OCI-LY3 (cell line): Measurements from ENCODE around the gene DPP6.

Experiments
- H2AFZ ChIP-seq: fragments of 200-600, 300-600 bp; shearing (Covaris generic); 2 replicates; pipeline ENCODE4 v1.6.0; 2014; ENCODE audit warnings: antibody characterized with exemption, low read depth, low read length
- H3K27ac ChIP-seq: fragments of 200-600, 300-600 bp; sonication (generic); 2 replicates; pipeline ENCODE4 v1.5.1; 2014; ENCODE audit warnings: mild to moderate bottlenecking, low read length, moderate library complexity, mixed read lengths
- H3K27me3 ChIP-seq: fragments of 200-600, 300-600 bp; sonication (generic); 2 replicates; pipeline ENCODE4 v1.6.1; 2014; ENCODE audit warnings: low read depth, low read length, mixed read lengths
- H3K36me3 ChIP-seq: fragments of 200-600, 300-600 bp; sonication (generic); replicated peaks from 2 replicates; pipeline ENCODE3; 2014; ENCODE audit warnings: low read depth, low read length, mixed read lengths
- H3K4me1 ChIP-seq: fragments of 300-600, 200-600 bp; sonication (generic); 2 replicates; pipeline ENCODE4 v1.6.1; 2014; ENCODE audit warnings: low read length, mixed read lengths
- H3K4me2 ChIP-seq: fragments of 200-600, 300-600 bp; sonication (generic); 2 replicates; pipeline ENCODE4 v1.6.1; 2014; ENCODE audit warnings: low read length, mixed read lengths
- H3K4me3 ChIP-seq: fragments of 300-600, 200-600 bp; sonication (generic); 2 replicates; pipeline ENCODE4 v1.5.1; 2014; ENCODE audit warnings: antibody characterized with exemption, mild to moderate bottlenecking, low read length, moderate library complexity
- H3K79me2 ChIP-seq: fragments of 300-600, 200-600 bp; shearing (Covaris generic); 2 replicates; pipeline ENCODE4 v1.6.1; 2014; ENCODE audit warnings: mild to moderate bottlenecking, low read length, mixed read lengths
- H3K9ac ChIP-seq: fragments of 300-600, 200-600 bp; shearing (Covaris generic); 2 replicates; pipeline ENCODE4 v1.6.0; 2014; ENCODE audit warnings: mild to moderate bottlenecking, low read length, moderate library complexity
- H3K9me3 ChIP-seq: fragments of 200-600, 300-600 bp; shearing (Covaris generic); 2 replicates; pipeline ENCODE4 v1.6.1; 2014; ENCODE audit warnings: low read length, mixed read lengths; ENCODE audit not compliant: insufficient read depth
- H4K20me1 ChIP-seq: fragments of 200-600, 300-600 bp; sonication (generic); 2 replicates; pipeline ENCODE4 v1.6.1; 2016; ENCODE audit warnings: low read length, mixed read lengths; ENCODE audit not compliant: insufficient read depth
- EZH2phosphoT487 ChIP-seq: fragments of 200-600 bp; shearing (Covaris generic); IDR thresholded peaks from 2 replicates; pipeline ENCODE4 v1.6.1; 2018; ENCODE audit warnings: antibody characterized with exemption, mixed run types, low read depth
- TF ChIP-seq, protein P1 (sequence below): fragments of 200-600, 300-600 bp; sonication (generic); IDR thresholded peaks from 2 replicates; pipeline ENCODE4 v1.5.1; 2014; ENCODE audit warnings: antibody characterized with exemption, low read length, low read depth

DPP6 gene

DNA sequence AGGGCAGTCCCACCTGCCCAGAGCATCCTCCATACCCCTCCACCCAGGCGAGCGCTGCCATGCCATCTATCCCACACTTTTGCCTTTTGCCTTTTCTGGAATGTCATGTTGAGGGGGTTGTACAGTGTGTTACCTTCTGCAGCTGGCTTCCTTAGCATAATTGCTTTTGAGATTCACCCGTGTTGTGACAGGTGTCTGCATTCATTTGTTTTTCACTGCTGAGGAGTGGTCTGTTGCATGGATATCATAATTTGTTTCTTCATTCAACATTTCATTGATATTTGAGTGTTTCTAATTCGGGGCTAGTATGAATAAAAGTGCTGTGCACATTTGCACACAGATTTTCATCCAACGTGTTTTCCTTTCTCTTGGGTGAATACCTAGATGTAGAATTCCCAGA lies 596.8 kb downstream of the DPP6 start:
- Histone ChIP-seq H2AFZ (no peak overlapping the region), H3K27me3 (no peaks in the 10 kb centered on the region)
- TF ChIP-seq, protein P1, sequence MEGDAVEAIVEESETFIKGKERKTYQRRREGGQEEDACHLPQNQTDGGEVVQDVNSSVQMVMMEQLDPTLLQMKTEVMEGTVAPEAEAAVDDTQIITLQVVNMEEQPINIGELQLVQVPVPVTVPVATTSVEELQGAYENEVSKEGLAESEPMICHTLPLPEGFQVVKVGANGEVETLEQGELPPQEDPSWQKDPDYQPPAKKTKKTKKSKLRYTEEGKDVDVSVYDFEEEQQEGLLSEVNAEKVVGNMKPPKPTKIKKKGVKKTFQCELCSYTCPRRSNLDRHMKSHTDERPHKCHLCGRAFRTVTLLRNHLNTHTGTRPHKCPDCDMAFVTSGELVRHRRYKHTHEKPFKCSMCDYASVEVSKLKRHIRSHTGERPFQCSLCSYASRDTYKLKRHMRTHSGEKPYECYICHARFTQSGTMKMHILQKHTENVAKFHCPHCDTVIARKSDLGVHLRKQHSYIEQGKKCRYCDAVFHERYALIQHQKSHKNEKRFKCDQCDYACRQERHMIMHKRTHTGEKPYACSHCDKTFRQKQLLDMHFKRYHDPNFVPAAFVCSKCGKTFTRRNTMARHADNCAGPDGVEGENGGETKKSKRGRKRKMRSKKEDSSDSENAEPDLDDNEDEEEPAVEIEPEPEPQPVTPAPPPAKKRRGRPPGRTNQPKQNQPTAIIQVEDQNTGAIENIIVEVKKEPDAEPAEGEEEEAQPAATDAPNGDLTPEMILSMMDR: no peak
- no peak for TF ChIP-seq EZH2phosphoT487

DNA sequence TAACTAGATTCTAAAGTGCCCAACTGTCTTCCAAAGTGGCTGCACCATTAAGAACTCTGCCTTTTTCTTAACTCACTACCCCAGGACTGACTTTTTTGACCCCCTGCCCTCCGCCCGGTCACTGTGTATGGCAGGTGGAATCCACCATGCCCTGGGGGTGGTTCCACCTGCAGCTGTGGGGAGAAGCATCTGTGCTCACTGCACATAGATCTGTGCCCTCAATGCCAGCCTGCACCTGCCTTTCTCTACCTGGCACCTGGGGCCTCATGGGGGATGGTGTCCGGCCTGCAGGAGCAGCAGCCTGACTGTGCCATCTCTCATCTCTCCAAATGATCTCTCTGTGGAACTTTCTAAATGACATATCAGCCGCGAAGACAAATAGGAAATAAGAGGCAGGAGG lies 597.2 kb downstream of the DPP6 start:
- Histone ChIP-seq H3K9ac (no peak overlapping the region), H2AFZ (no peak overlapping the region), H3K9me3 (no peaks in the 10 kb centered on the region), H4K20me1 (no peaks in the 10 kb centered on the region), H3K79me2 (no peaks in the 10 kb centered on the region), H3K27ac (no peak overlapping the region), H3K4me2 (no peak overlapping the region), H3K27me3 (no peaks in the 10 kb centered on the region), H3K4me1 (no peaks in the 10 kb centered on the region), H3K4me3 (no peak overlapping the region), H3K36me3 (no peaks in the 10 kb centered on the region)
- no peak for TF ChIP-seq EZH2phosphoT487
- TF ChIP-seq, protein P1: no peak

More for the DNA sequence above, 596.8 kb downstream of the DPP6 start:
- H3K9me3 ChIP-seq: no peaks in the 10 kb centered on the region
- no peaks in the 10 kb centered on the region for H3K36me3 ChIP-seq
- no peak overlapping the region for H3K4me3 ChIP-seq
- H3K4me1 ChIP-seq: no peaks in the 10 kb centered on the region
- H4K20me1 ChIP-seq: no peaks in the 10 kb centered on the region
- no peaks in the 10 kb centered on the region for H3K79me2 ChIP-seq
- no peak overlapping the region for H3K9ac ChIP-seq
- no peak overlapping the region for H3K27ac ChIP-seq
- H3K4me2 ChIP-seq: no peak overlapping the region

DNA sequence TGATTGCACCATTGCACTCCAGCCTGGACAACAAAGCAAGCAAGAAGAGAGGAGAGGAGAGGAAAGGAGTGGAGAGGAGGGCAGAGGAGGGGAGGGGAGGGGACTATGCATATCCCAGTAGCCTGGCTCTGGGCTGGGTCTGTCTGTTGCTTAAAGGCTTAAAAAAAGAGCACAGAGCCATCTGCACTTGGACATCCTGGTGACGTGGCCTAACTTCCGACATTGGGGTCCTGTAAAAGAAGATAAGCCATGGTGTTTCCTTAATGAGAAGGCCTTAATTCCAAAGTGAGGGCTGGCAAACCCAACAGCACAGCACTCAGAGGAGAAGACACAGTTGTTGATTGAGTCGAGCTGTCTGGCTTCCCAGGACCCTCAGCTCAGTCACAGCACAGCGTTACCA lies 598.1 kb downstream of the DPP6 start:
- H3K79me2 ChIP-seq: no peaks in the 10 kb centered on the region
- no peak overlapping the region for H3K9ac ChIP-seq
- H3K4me1 ChIP-seq: no peaks in the 10 kb centered on the region
- no peak overlapping the region for H3K4me2 ChIP-seq
- H3K36me3 ChIP-seq: no peaks in the 10 kb centered on the region
- H2AFZ ChIP-seq: no peak overlapping the region
- H3K27me3 ChIP-seq: no peaks in the 10 kb centered on the region
- no peaks in the 10 kb centered on the region for H4K20me1 ChIP-seq
- H3K27ac ChIP-seq: no peak overlapping the region
- TF ChIP-seq, protein P1: no peak
- TF ChIP-seq EZH2phosphoT487: no peak
- no peak overlapping the region for H3K4me3 ChIP-seq
- no peaks in the 10 kb centered on the region for H3K9me3 ChIP-seq

DNA sequence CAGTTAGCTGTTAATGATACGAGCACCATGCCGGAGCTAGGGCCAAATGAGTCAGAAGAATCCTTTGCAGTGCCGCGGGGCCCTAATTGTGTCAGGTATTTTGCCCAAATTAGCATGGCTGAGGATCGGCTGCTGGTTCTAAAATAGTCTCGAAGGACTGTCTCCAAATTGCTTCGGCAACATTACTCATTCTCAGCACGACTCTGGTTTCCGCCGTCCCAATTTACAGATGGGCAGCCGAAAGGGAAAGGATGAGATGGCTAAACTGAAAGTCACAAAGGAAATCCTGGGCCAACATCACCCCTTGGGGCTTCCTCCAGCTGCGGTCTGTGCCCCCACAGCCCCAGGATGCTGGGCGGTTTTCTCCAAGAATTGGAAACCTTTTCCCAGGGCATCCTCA lies 599.3 kb downstream of the DPP6 start:
- no peak for TF ChIP-seq EZH2phosphoT487
- TF ChIP-seq, protein P1: no peak
- Histone ChIP-seq H3K4me2 (no peak overlapping the region), H3K9ac (no peak overlapping the region), H3K4me1 (no peaks in the 10 kb centered on the region), H3K4me3 (no peak overlapping the region), H3K79me2 (no peaks in the 10 kb centered on the region), H2AFZ (no peak overlapping the region), H3K27me3 (no peaks in the 10 kb centered on the region), H3K36me3 (no peaks in the 10 kb centered on the region), H3K27ac (no peak overlapping the region), H4K20me1 (no peaks in the 10 kb centered on the region), H3K9me3 (no peaks in the 10 kb centered on the region)
